WTC11 (cell line): ENCODE measurements around the gene CNGA2. TPM values are rescaled to one million over a fixed set of nuclear protein-coding genes. Genes with fewer than 3 reads are reported as not detected.
A peak's percentile ranks its signal among the peaks of the same experiment; 100 is the strongest.

ENCODE experiments used
- ATAC-seq: fragments of 200-7000 bp; cut with Tn5 transposase; 2 replicates; pipeline ENCODE4 v1.10.0; 2021; ENCODE audit warnings: mild to moderate bottlenecking, moderate library complexity
- CTCF ChIA-PET: fragments of 300-600 bp; sonication (Branson Sonifier 250); formaldehyde crosslinking; loops from one replicate; lab custom pipeline; 2021; ENCODE audit warnings: antibody characterized with exemption; lab: Charles Lee
- POLR2A ChIA-PET: fragments of 350-600 bp; sonication (Branson Sonifier 250); formaldehyde crosslinking; loops from one replicate; lab custom pipeline; 2021; ENCODE audit warnings: antibody characterized with exemption; lab: Charles Lee
- DNase-seq: peaks from one replicate; pipeline ENCODE4 v3.0.0; 2021; ENCODE audit warnings: low spot score
- H3K27ac Mint-ChIP-seq: 2 replicates; pipeline ENCODE4 v1.8.0; 2021; ENCODE audit warnings: mixed read lengths
- H3K27me3 Mint-ChIP-seq: 2 replicates; pipeline ENCODE4 v1.8.0; 2021; ENCODE audit warnings: low read depth, mild to moderate bottlenecking, moderate library complexity, mixed read lengths
- H3K36me3 Mint-ChIP-seq: 2 replicates; pipeline ENCODE4 v1.8.0; 2021; ENCODE audit warnings: mixed read lengths
- H3K4me1 Mint-ChIP-seq: 2 replicates; pipeline ENCODE4 v1.8.0; 2022; ENCODE audit warnings: mixed read lengths
- H3K4me3 Mint-ChIP-seq: 2 replicates; pipeline ENCODE4 v1.8.0; 2021; ENCODE audit warnings: mild to moderate bottlenecking, moderate library complexity, mixed read lengths
- H3K9me3 Mint-ChIP-seq: 2 replicates; pipeline ENCODE4 v1.8.0; 2021; ENCODE audit warnings: mixed read lengths
- ATF1 ChIP-seq: sonication (generic); formaldehyde crosslinking; IDR thresholded peaks from 2 replicates; pipeline ENCODE4 v1.8.1; 2023; ENCODE audit warnings: mild to moderate bottlenecking, moderate library complexity, missing genetic modification reagents
- ESRRA ChIP-seq: sonication (generic); formaldehyde crosslinking; IDR thresholded peaks from 2 replicates; pipeline ENCODE4 v1.8.1; 2022; ENCODE audit warnings: mild to moderate bottlenecking, missing genetic modification reagents, borderline replicate concordance
- FOXJ3 ChIP-seq: sonication (generic); formaldehyde crosslinking; IDR thresholded peaks from 2 replicates; pipeline ENCODE4 v1.9.0; 2021; ENCODE audit warnings: missing genetic modification reagents, mild to moderate bottlenecking, borderline replicate concordance
- NFATC4 ChIP-seq: fragments of 250-450 bp; sonication (Bioruptor Pico); IDR thresholded peaks from 2 replicates; pipeline ENCODE4 v1.9.0; 2021; ENCODE audit warnings: mild to moderate bottlenecking
- NFE2L1 ChIP-seq: sonication (generic); formaldehyde crosslinking; IDR thresholded peaks from 2 replicates; pipeline ENCODE4 v1.8.1; 2023; ENCODE audit warnings: missing genetic modification reagents
- NFYB ChIP-seq: sonication (generic); formaldehyde crosslinking; conservative IDR thresholded peaks from 2 replicates; pipeline ENCODE4 v1.8.0; 2022; ENCODE audit warnings: low read depth, missing genetic modification reagents
- RELA ChIP-seq: sonication (generic); formaldehyde crosslinking; IDR thresholded peaks from 2 replicates; pipeline ENCODE4 v1.8.1; 2022; ENCODE audit warnings: missing genetic modification reagents, mild to moderate bottlenecking, borderline replicate concordance
- SMAD3 ChIP-seq: sonication (generic); formaldehyde crosslinking; IDR thresholded peaks from 2 replicates; pipeline ENCODE4 v1.8.0; 2022; ENCODE audit warnings: missing genetic modification reagents, mild to moderate bottlenecking, borderline replicate concordance
- SMAD4 ChIP-seq: sonication (generic); formaldehyde crosslinking; IDR thresholded peaks from 2 replicates; pipeline ENCODE4 v1.8.0; 2022; ENCODE audit warnings: mild to moderate bottlenecking, missing genetic modification reagents
- TCF7 ChIP-seq: sonication (generic); formaldehyde crosslinking; IDR thresholded peaks from 2 replicates; pipeline ENCODE4 v1.8.0; 2022; ENCODE audit warnings: mild to moderate bottlenecking, low read depth, missing genetic modification reagents, moderate library complexity
- ZBTB21 ChIP-seq: sonication (generic); formaldehyde crosslinking; IDR thresholded peaks from 2 replicates; pipeline ENCODE4 v1.8.1; 2023; ENCODE audit warnings: mild to moderate bottlenecking, missing genetic modification reagents, borderline replicate concordance
- ZNF232 ChIP-seq: sonication (generic); formaldehyde crosslinking; IDR thresholded peaks from 2 replicates; pipeline ENCODE4 v1.8.0; 2022; ENCODE audit warnings: mild to moderate bottlenecking, missing genetic modification reagents
- ZNF263 ChIP-seq: sonication (generic); formaldehyde crosslinking; IDR thresholded peaks from 2 replicates; pipeline ENCODE4 v1.8.1; 2022; ENCODE audit warnings: low read depth, mild to moderate bottlenecking, moderate library complexity, missing genetic modification reagents
- ZNF416 ChIP-seq: fragments of 250-450 bp; sonication (Bioruptor Pico); IDR thresholded peaks from 2 replicates; pipeline ENCODE4 v1.9.0; 2021; ENCODE audit warnings: mild to moderate bottlenecking, inconsistent platforms
- total RNA-seq: library from RNA; stranded (reverse); gene quantifications from 3 replicates; pipeline ENCODE4 v1.2.3, GENCODE V29; 2021
- TF ChIP-seq, protein P1 (sequence below): fragments of 250-450 bp; sonication (Bioruptor Pico); IDR thresholded peaks from 2 replicates; pipeline ENCODE4 v1.9.0; 2021; ENCODE audit warnings: mild to moderate bottlenecking
- TF ChIP-seq, protein P2 (sequence below): sonication (generic); formaldehyde crosslinking; IDR thresholded peaks from 2 replicates; pipeline ENCODE4 v1.8.1; 2022; ENCODE audit warnings: low read depth, mild to moderate bottlenecking, moderate library complexity, missing genetic modification reagents, borderline replicate concordance
- TF ChIP-seq, protein P3 (sequence below): fragments of 250-450 bp; sonication (Bioruptor Pico); IDR thresholded peaks from 2 replicates; pipeline ENCODE4 v1.9.0; 2021; ENCODE audit warnings: moderate library complexity, mild to moderate bottlenecking, inconsistent platforms, borderline replicate concordance
- TF ChIP-seq, protein P4 (sequence below): fragments of 250-450 bp; sonication (Bioruptor Pico); conservative IDR thresholded peaks from 2 replicates; pipeline ENCODE4 v1.9.0; 2021; ENCODE audit warnings: mild to moderate bottlenecking
- TF ChIP-seq, protein P5 (sequence below): sonication (generic); formaldehyde crosslinking; IDR thresholded peaks from 2 replicates; pipeline ENCODE4 v1.8.1; 2023; ENCODE audit warnings: mild to moderate bottlenecking, missing genetic modification reagents

The CNGA2 gene
- total RNA-seq, 1 experiment from 2014 or later: not detected

GRCh38 chrX:151692825-151693224 lies 41.7 kb upstream of the CNGA2 start:
- ATAC-seq (no peak), DNase-seq (no peak)
- POLR2A ChIA-PET: no interaction called here
- Mint-ChIP-seq H3K36me3 (no peaks in the 10 kb centered on the region), H3K4me1 (peaks cover 14% of the 10 kb centered on the region), H3K27ac (no peak overlapping the region), H3K27me3 (peaks cover 13% of the 10 kb centered on the region), H3K4me3 (no peak overlapping the region), H3K9me3 (no peaks in the 10 kb centered on the region)
- TF ChIP-seq ATF1 (no peak), FOXJ3 (no peak), RELA (CRISPR knock-in tag) (no peak), TCF7 (CRISPR knock-in tag) (no peak), ZNF263 (CRISPR knock-in tag) (no peak), NFE2L1 (CRISPR knock-in tag) (no peak), ESRRA (CRISPR knock-in tag) (no peak), ZNF416 (CRISPR knock-in tag) (no peak), ZNF232 (CRISPR knock-in tag) (no peak)
- TF ChIP-seq, protein P1, sequence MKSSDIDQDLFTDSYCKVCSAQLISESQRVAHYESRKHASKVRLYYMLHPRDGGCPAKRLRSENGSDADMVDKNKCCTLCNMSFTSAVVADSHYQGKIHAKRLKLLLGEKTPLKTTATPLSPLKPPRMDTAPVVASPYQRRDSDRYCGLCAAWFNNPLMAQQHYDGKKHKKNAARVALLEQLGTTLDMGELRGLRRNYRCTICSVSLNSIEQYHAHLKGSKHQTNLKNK (CRISPR knock-in tag): no peak
- TF ChIP-seq, protein P2, sequence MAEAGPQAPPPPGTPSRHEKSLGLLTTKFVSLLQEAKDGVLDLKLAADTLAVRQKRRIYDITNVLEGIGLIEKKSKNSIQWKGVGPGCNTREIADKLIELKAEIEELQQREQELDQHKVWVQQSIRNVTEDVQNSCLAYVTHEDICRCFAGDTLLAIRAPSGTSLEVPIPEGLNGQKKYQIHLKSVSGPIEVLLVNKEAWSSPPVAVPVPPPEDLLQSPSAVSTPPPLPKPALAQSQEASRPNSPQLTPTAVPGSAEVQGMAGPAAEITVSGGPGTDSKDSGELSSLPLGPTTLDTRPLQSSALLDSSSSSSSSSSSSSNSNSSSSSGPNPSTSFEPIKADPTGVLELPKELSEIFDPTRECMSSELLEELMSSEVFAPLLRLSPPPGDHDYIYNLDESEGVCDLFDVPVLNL: no peak
- TF ChIP-seq, protein P3, sequence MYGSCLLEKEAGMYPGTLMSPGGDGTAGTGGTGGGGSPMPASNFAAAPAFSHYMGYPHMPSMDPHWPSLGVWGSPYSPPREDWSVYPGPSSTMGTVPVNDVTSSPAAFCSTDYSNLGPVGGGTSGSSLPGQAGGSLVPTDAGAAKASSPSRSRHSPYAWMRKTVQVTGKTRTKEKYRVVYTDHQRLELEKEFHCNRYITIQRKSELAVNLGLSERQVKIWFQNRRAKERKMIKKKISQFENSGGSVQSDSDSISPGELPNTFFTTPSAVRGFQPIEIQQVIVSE (CRISPR knock-in tag): no peak
- CTCF ChIA-PET: no interaction called here

DNA sequence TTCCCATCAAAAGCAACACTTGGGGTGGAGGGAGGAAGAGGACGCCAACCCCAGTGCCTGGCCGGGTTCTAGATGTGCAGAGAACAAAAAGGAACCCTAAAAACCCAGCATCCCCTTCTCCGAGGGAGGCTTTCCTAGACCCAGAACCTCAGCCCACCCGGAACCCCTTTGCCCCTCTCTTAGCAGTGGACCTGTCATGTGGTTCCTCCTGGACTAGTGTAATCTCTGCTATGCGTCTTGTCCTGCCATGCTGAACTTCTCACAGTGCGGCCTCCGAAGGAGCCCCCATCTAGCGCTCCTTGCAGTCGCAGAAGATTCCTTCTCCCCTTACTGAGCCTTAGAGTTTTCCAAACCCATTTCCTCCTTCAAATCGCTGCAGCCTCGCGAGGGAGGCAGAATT lies 40.4 kb upstream of the CNGA2 start:
- H3K36me3 Mint-ChIP-seq: no peaks in the 10 kb centered on the region
- H3K9me3 Mint-ChIP-seq: no peaks in the 10 kb centered on the region
- H3K4me1 Mint-ChIP-seq: peaks cover 14% of the 10 kb centered on the region
- H3K4me3 Mint-ChIP-seq: peak overlapping the region; percentile 59
- TF ChIP-seq SMAD4 (no peak), SMAD3 (no peak), NFATC4 (CRISPR knock-in tag) (no peak), NFYB (no peak), NFE2L1 (CRISPR knock-in tag) (no peak), ZBTB21 (CRISPR knock-in tag) (no peak), ZNF416 (CRISPR knock-in tag) (no peak)
- TF ChIP-seq, protein P4, sequence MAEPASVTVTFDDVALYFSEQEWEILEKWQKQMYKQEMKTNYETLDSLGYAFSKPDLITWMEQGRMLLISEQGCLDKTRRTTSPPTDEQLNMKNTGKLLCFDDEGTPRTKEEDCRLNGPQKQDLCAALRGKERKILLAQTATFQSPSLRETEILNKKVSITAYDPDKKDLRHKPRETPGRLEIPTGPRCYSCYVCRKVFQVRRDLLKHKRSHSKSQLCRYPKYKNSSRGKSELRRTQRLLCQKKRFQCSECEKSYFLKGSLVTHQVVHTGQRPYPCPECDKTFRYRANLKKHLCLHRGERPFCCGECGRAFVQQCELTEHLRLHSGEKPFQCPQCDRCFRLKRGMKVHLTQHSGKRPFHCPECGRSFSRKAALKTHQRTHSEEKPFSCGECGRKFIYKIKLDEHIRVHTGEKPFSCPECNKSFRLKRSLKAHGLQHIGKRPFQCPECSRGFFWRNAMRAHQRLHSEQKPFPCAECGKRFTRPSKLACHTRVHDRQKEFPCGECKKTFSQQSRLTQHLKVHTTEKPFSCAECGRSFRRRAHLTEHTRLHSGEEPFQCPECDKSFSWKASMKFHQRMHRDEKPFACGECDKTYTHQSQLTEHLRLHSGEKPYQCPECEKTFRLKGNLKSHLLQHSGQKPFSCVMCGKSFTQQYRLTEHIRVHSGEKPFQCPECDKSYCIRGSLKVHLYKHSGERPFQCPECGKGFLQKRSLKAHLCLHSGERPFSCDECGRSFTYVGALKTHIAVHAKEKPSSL (CRISPR knock-in tag): no peak
- TF ChIP-seq, protein P5, sequence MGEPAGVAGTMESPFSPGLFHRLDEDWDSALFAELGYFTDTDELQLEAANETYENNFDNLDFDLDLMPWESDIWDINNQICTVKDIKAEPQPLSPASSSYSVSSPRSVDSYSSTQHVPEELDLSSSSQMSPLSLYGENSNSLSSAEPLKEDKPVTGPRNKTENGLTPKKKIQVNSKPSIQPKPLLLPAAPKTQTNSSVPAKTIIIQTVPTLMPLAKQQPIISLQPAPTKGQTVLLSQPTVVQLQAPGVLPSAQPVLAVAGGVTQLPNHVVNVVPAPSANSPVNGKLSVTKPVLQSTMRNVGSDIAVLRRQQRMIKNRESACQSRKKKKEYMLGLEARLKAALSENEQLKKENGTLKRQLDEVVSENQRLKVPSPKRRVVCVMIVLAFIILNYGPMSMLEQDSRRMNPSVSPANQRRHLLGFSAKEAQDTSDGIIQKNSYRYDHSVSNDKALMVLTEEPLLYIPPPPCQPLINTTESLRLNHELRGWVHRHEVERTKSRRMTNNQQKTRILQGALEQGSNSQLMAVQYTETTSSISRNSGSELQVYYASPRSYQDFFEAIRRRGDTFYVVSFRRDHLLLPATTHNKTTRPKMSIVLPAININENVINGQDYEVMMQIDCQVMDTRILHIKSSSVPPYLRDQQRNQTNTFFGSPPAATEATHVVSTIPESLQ (CRISPR knock-in tag): no peak
- TF ChIP-seq, protein P1 (CRISPR knock-in tag): no peak
- H3K27me3 Mint-ChIP-seq: peaks cover 13% of the 10 kb centered on the region
- ATAC-seq (no peak), DNase-seq (no peak)
- H3K27ac Mint-ChIP-seq: no peak overlapping the region
- ChIA-PET CTCF (no interaction called here), POLR2A (no interaction called here)
